Astrocyte (in vitro differentiated cells and primary cell): Measurements from ENCODE around the gene ODF4. TPM values are rescaled to one million over a fixed set of nuclear protein-coding genes. Genes with fewer than 3 reads are reported as not detected.

Experiments used
- DNase-seq: peaks from one replicate; pipeline ENCODE4 v3.0.0-alpha.2; 2010; ENCODE audit warnings: low read depth
- FAIRE-seq: peaks from 2 replicates; lab custom pipeline; 2011; peaks lifted over from hg19 to GRCh38; lab: Jason Lieb, UNC
- H2AFZ ChIP-seq: 2 replicates; pipeline ENCODE4 v1.6.0; 2012; ENCODE audit warnings: low read depth, low read length, inconsistent platforms
- H3K27ac ChIP-seq: 2 replicates; pipeline ENCODE4 v1.5.1; 2011; ENCODE audit warnings: low read depth, low read length, inconsistent platforms
- H3K27me3 ChIP-seq: 2 replicates; pipeline ENCODE4 v1.6.0; 2011; ENCODE audit warnings: low read length, inconsistent platforms; ENCODE audit not compliant: insufficient read depth
- H3K36me3 ChIP-seq: 2 replicates; pipeline ENCODE4 v1.5.1; 2011; ENCODE audit warnings: low read length, inconsistent platforms; ENCODE audit not compliant: insufficient read depth
- H3K4me1 ChIP-seq: 2 replicates; pipeline ENCODE4 v1.5.1; 2011; ENCODE audit warnings: low read length, inconsistent platforms; ENCODE audit not compliant: insufficient read depth
- H3K4me2 ChIP-seq: 2 replicates; pipeline ENCODE4 v1.6.0; 2012; ENCODE audit warnings: low read length, inconsistent platforms
- H3K4me3 ChIP-seq: 2 replicates; pipeline ENCODE4 v1.5.1; 2011; ENCODE audit warnings: low read depth, mild to moderate bottlenecking, low read length, inconsistent platforms; ENCODE audit not compliant: insufficient read depth
- H3K79me2 ChIP-seq: 2 replicates; pipeline ENCODE4 v1.6.0; 2012; ENCODE audit warnings: mild to moderate bottlenecking, low read length, inconsistent platforms; ENCODE audit not compliant: insufficient read depth
- H3K9ac ChIP-seq: 2 replicates; pipeline ENCODE4 v1.6.0; 2012; ENCODE audit warnings: mild to moderate bottlenecking, low read length, inconsistent platforms
- H3K9me3 ChIP-seq: 2 replicates; pipeline ENCODE4 v1.5.1; 2012; ENCODE audit warnings: low read depth, mild to moderate bottlenecking, low read length, inconsistent platforms; ENCODE audit not compliant: insufficient read depth
- H4K20me1 ChIP-seq: 2 replicates; pipeline ENCODE4 v1.6.0; 2012; ENCODE audit warnings: low read length, inconsistent platforms; ENCODE audit not compliant: insufficient read depth
- H3K27ac Mint-ChIP-seq: one replicate; pipeline ENCODE4 v1.8.0; 2021; ENCODE audit warnings: mild to moderate bottlenecking, mixed read lengths; ENCODE audit not compliant: unreplicated experiment
- H3K27me3 Mint-ChIP-seq: one replicate; pipeline ENCODE4 v1.8.0; 2021; ENCODE audit warnings: low read depth, mixed read lengths; ENCODE audit not compliant: unreplicated experiment
- H3K36me3 Mint-ChIP-seq: one replicate; pipeline ENCODE4 v1.8.0; 2021; ENCODE audit warnings: low read depth, mixed read lengths; ENCODE audit not compliant: unreplicated experiment
- H3K4me1 Mint-ChIP-seq: one replicate; pipeline ENCODE4 v1.8.0; 2021; ENCODE audit warnings: low read depth, mixed read lengths; ENCODE audit not compliant: unreplicated experiment
- H3K4me3 Mint-ChIP-seq: one replicate; pipeline ENCODE4 v1.8.0; 2021; ENCODE audit warnings: mild to moderate bottlenecking, moderate library complexity, mixed read lengths; ENCODE audit not compliant: unreplicated experiment
- H3K9me3 Mint-ChIP-seq: one replicate; pipeline ENCODE4 v1.8.0; 2021; ENCODE audit warnings: mild to moderate bottlenecking, mixed read lengths; ENCODE audit not compliant: unreplicated experiment
- EZH2 ChIP-seq: IDR thresholded peaks from 2 replicates; pipeline ENCODE4 v1.6.1; 2012; ENCODE audit warnings: mild to moderate bottlenecking, low read length, inconsistent platforms; ENCODE audit not compliant: insufficient read depth
- total RNA-seq: library from RNA; stranded (reverse); gene quantifications from 2 replicates; pipeline ENCODE4 v1.2.1, GENCODE V29; 2021
- TF ChIP-seq, protein P1 (sequence below): IDR thresholded peaks from 2 replicates; pipeline ENCODE4 v1.5.1; 2011; ENCODE audit warnings: low read depth, mild to moderate bottlenecking, inconsistent platforms, low read length, moderate library complexity; ENCODE audit not compliant: insufficient read depth

Gene ODF4
- total RNA-seq, 1 donor from 2014 or later: not detected

DNA sequence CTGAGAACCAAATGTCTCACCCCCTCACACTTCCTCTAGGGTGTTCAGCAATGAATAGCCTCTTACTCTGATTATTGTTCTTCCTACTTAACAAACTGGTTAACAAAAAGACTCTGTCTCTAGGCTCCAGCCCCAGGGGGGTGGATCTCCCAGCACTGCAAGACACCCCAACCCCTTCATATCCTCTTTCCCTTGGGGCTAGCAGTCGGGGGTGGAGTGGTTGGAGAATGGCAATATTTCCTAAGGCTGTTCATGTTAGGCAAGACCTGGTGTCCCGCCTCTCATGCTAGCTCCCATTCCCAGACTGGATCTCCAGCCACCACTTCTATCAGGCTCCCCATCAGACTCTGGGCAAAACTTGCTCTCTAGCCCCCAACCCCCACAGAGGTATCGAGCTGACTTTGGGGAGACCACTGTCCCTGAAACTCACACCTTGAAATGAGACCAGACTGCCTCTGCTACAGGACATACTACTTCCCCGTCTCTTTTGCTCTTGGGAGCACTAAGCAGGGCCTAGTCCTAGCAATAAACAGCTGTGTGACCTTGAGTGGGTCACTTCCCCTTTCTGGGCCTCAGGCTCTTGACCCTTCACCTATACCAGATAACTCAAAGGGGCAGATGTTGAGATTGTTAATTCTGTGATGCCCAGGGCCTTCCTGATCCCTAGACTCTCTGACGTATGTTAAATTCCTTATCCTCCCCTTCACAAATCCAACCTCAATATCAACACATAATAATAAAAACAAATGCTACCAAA, 46.8 kb upstream of the ODF4 start:
- Histone ChIP-seq H3K27ac (no peak overlapping the region), H3K27me3 (no peaks in the 10 kb centered on the region), H3K4me1 (peaks cover 21% of the 10 kb centered on the region), H2AFZ (no peak overlapping the region), H3K4me3 (no peak overlapping the region), H3K9ac (no peak overlapping the region), H3K4me2 (no peak overlapping the region), H3K36me3 (no peaks in the 10 kb centered on the region), H3K9me3 (no peaks in the 10 kb centered on the region), H3K79me2 (peaks cover 6% of the 10 kb centered on the region), H4K20me1 (no peaks in the 10 kb centered on the region)
- DNase-seq: no peak
- no peaks in the 10 kb centered on the region for H3K27me3 Mint-ChIP-seq
- no peaks in the 10 kb centered on the region for H3K36me3 Mint-ChIP-seq
- FAIRE-seq: no peak
- H3K27ac Mint-ChIP-seq: no peak overlapping the region
- H3K4me1 Mint-ChIP-seq: peaks cover 7% of the 10 kb centered on the region
- H3K4me3 Mint-ChIP-seq: no peak overlapping the region
- H3K9me3 Mint-ChIP-seq: no peaks in the 10 kb centered on the region
- TF ChIP-seq, protein P1, sequence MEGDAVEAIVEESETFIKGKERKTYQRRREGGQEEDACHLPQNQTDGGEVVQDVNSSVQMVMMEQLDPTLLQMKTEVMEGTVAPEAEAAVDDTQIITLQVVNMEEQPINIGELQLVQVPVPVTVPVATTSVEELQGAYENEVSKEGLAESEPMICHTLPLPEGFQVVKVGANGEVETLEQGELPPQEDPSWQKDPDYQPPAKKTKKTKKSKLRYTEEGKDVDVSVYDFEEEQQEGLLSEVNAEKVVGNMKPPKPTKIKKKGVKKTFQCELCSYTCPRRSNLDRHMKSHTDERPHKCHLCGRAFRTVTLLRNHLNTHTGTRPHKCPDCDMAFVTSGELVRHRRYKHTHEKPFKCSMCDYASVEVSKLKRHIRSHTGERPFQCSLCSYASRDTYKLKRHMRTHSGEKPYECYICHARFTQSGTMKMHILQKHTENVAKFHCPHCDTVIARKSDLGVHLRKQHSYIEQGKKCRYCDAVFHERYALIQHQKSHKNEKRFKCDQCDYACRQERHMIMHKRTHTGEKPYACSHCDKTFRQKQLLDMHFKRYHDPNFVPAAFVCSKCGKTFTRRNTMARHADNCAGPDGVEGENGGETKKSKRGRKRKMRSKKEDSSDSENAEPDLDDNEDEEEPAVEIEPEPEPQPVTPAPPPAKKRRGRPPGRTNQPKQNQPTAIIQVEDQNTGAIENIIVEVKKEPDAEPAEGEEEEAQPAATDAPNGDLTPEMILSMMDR: no peak
- TF ChIP-seq EZH2: no peak

DNA sequence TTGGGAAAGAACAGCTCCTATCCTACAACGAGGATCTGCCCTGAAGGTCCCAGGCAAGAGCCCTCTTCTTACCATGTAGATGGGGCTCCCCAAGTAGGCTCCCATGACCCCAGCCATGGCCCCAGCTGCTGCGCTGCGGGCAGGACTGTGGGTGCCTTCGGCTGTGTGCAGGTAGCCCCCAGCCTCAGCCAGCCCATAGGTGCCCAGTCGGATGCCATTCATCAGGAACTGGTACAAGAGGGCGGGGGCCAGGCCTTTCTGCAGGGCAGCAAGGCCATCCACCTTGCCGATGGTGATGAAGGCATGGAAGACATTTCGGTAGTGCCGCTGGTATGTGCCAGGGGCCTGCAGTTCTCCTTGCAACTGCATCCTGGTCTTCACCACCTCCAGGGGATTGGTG, 45.3 kb upstream of the ODF4 start:
- Mint-ChIP-seq H3K36me3 (no peaks in the 10 kb centered on the region), H3K4me3 (peak overlapping the region; percentile 85), H3K9me3 (no peaks in the 10 kb centered on the region), H3K27ac (peak overlapping the region; percentile 80), H3K27me3 (no peaks in the 10 kb centered on the region), H3K4me1 (peaks cover 7% of the 10 kb centered on the region)
- H3K4me3 ChIP-seq: no peak overlapping the region
- no peaks in the 10 kb centered on the region for H3K9me3 ChIP-seq
- H3K27ac ChIP-seq: no peak overlapping the region
- no peak for DNase-seq
- no peak for FAIRE-seq
- H3K36me3 ChIP-seq: no peaks in the 10 kb centered on the region
- H3K27me3 ChIP-seq: no peaks in the 10 kb centered on the region
- no peaks in the 10 kb centered on the region for H4K20me1 ChIP-seq
- H3K9ac ChIP-seq: no peak overlapping the region
- TF ChIP-seq EZH2: no peak
- TF ChIP-seq, protein P1: no peak
- H3K4me2 ChIP-seq: peak overlapping the region; percentile 86
- peaks cover 2% of the 10 kb centered on the region for H3K79me2 ChIP-seq
- no peak overlapping the region for H2AFZ ChIP-seq
- peaks cover 12% of the 10 kb centered on the region for H3K4me1 ChIP-seq

DNA sequence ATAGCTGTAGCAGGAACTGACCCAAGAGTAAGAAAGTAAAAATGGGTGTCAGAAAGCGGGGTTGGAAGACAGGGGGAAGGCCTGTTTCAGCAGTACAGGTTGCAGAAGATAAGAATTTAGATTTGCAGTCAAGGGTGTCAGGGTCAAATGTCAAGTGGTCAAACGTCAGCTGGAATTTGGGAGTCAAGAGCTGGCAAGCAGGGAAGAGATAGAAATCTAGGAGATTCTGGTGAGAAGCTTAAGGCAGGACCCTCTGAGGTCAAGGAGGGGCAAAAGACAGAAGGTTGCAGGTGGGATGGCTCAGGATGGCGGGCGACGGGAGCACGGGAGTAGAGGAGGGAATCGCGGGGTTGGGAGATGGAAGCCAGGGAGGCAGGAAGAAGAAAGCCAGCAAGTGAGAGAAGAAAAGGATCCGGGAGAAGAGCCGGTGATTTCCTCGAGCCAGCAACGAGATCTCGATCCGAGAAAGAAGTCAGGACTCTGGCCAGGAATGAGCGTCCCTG, 44.8 kb upstream of the ODF4 start:
- no peaks in the 10 kb centered on the region for H3K9me3 Mint-ChIP-seq
- TF ChIP-seq, protein P1: no peak
- TF ChIP-seq EZH2: no peak
- Histone ChIP-seq H3K9ac (peak overlapping the region; percentile 89), H3K27ac (peak overlapping the region; percentile 28), H3K27me3 (no peaks in the 10 kb centered on the region), H2AFZ (peak overlapping the region; percentile 88), H3K4me3 (peak overlapping the region; percentile 74), H3K36me3 (no peaks in the 10 kb centered on the region), H3K9me3 (no peaks in the 10 kb centered on the region), H3K79me2 (no peaks in the 10 kb centered on the region), H4K20me1 (no peaks in the 10 kb centered on the region), H3K4me2 (peak overlapping the region; percentile 86), H3K4me1 (peaks cover 7% of the 10 kb centered on the region)
- no peaks in the 10 kb centered on the region for H3K27me3 Mint-ChIP-seq
- H3K4me1 Mint-ChIP-seq: peaks cover 7% of the 10 kb centered on the region
- H3K4me3 Mint-ChIP-seq: peak overlapping the region; percentile 85
- DNase-seq: no peak
- H3K36me3 Mint-ChIP-seq: no peaks in the 10 kb centered on the region
- peak overlapping the region; percentile 80 for H3K27ac Mint-ChIP-seq
- FAIRE-seq: no peak
